Calu3 (cell line): ENCODE results near the gene GALK1. TPM values are rescaled to one million over a fixed set of nuclear protein-coding genes. Genes with fewer than 3 reads are reported as not detected.

Experiments
- BruUV-seq: library from RNA; stranded (reverse); fragments of 400-500 nt; replicated peaks from 2 replicates; lab custom pipeline; 2021; lab: Mats Ljungman, UMichigan
- CTCF ChIA-PET: fragments of 300-600 bp; sonication (Branson Sonifier 250); formaldehyde crosslinking; loops from one replicate; lab custom pipeline; 2022; ENCODE audit warnings: antibody characterized with exemption; lab: Charles Lee
- DNase-seq: peaks from one replicate; pipeline ENCODE4 v3.0.0; 2022
- H3K27ac Mint-ChIP-seq: one replicate; pipeline ENCODE4 v1.8.0; 2022; ENCODE audit warnings: mixed read lengths; ENCODE audit not compliant: unreplicated experiment
- H3K27me3 Mint-ChIP-seq: one replicate; pipeline ENCODE4 v1.8.0; 2022; ENCODE audit warnings: mixed read lengths; ENCODE audit not compliant: unreplicated experiment
- H3K36me3 Mint-ChIP-seq: one replicate; pipeline ENCODE4 v1.8.0; 2022; ENCODE audit warnings: mild to moderate bottlenecking, moderate library complexity, mixed read lengths; ENCODE audit not compliant: insufficient read depth, unreplicated experiment
- H3K4me1 Mint-ChIP-seq: one replicate; pipeline ENCODE4 v1.8.0; 2022; ENCODE audit warnings: mild to moderate bottlenecking, low read depth, mixed read lengths; ENCODE audit not compliant: unreplicated experiment
- H3K4me3 Mint-ChIP-seq: one replicate; pipeline ENCODE4 v1.8.0; 2022; ENCODE audit warnings: mild to moderate bottlenecking, low read depth, moderate library complexity, mixed read lengths; ENCODE audit not compliant: unreplicated experiment
- H3K9me3 Mint-ChIP-seq: one replicate; pipeline ENCODE4 v1.8.0; 2022; ENCODE audit warnings: low read depth, mixed read lengths; ENCODE audit not compliant: unreplicated experiment
- intact Hi-C: fragments of 100-400 bp; cut with micrococcal nuclease; formaldehyde crosslinking; loops from one replicate; pipeline ENCODE4 v1.10.0; 2022; ENCODE audit not compliant: unreplicated experiment
- total RNA-seq: library from RNA; stranded (reverse); gene quantifications from 2 replicates; pipeline ENCODE4 v1.2.3, GENCODE V29; 2022
- TF ChIP-seq, protein P1 (sequence below): fragments of 200-600 bp; IDR thresholded peaks from one replicate; pipeline ENCODE4 v1.8.0; 2022; ENCODE audit warnings: antibody characterized with exemption; ENCODE audit not compliant: unreplicated experiment

Gene GALK1
- total RNA-seq, 1 experiment from 2014 or later: 20.4 TPM

DNA sequence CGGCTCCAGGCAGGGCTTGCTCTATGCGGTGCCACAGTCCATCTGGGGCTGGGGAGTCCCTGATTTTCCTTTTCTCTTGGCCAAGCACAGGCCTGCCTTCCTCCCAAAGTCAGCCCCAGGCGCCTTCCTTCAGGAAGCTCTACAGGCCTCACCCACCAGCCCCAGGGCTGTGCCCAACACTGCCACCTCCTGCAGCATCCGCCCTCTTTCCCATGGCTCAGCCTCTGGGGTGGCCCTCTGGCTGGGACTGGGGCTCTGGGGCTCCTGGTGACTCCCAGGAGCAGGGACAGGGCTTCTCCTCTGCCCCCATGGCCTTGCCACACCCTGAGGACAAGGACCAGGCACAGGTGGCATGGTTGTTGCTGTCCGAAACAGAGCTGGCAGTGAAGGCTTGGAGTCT, 42.9 kb downstream of the GALK1 start:
- CTCF ChIA-PET: interaction anchor here (1.1 to 3.0 kb wide), 5 partner anchors 16 to 88 kb away, joined by 3 to 17 read pairs (median 13); partner anchors contain the start of gene SMIM5

DNA sequence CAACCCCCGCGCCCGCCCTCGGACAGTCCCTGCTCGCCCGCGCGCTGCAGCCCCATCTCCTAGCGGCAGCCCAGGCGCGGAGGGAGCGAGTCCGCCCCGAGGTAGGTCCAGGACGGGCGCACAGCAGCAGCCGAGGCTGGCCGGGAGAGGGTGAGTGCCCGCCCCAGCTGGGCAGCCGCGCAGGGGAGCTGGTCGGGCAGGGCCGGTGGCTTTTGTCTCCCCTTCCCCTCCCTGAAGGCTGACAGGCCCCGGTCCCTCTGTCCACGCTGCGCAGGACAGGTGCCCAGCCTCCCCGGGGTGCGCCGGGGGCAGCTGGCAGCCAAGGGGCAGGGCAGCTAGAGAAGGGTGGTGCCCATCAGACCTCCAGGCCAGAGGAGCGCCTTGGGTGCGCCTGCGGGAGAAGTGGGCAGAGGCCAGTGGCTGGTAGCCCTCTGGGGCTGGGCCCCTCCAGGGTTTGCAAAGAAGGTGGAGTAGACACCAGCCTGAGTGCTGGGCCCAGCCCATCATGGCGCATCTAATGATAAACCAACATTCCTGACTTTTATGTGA, 43.5 kb downstream of the GALK1 start:
- peak overlapping the region; percentile 99 for H3K4me3 Mint-ChIP-seq
- CTCF ChIA-PET: interaction anchor here (0.6 to 3.0 kb wide), 10 partner anchors 15 to 88 kb away, joined by 3 to 17 read pairs (median 6); partner anchors contain the start of gene SMIM5
- peaks cover 23% of the 10 kb centered on the region for H3K4me1 Mint-ChIP-seq
- peak overlapping the region; percentile 93 for H3K27ac Mint-ChIP-seq
- DNase-seq: no peak
- intact Hi-C loops: loop anchor here (5.0 kb wide), 1 partner anchor 44 kb away; no protein-coding TSS in a partner anchor
- peaks cover 53% of the 10 kb centered on the region for H3K36me3 Mint-ChIP-seq
- TF ChIP-seq, protein P1, sequence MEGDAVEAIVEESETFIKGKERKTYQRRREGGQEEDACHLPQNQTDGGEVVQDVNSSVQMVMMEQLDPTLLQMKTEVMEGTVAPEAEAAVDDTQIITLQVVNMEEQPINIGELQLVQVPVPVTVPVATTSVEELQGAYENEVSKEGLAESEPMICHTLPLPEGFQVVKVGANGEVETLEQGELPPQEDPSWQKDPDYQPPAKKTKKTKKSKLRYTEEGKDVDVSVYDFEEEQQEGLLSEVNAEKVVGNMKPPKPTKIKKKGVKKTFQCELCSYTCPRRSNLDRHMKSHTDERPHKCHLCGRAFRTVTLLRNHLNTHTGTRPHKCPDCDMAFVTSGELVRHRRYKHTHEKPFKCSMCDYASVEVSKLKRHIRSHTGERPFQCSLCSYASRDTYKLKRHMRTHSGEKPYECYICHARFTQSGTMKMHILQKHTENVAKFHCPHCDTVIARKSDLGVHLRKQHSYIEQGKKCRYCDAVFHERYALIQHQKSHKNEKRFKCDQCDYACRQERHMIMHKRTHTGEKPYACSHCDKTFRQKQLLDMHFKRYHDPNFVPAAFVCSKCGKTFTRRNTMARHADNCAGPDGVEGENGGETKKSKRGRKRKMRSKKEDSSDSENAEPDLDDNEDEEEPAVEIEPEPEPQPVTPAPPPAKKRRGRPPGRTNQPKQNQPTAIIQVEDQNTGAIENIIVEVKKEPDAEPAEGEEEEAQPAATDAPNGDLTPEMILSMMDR: no peak
- TSS peak; percentile 58 for BruUV-seq
- H3K27me3 Mint-ChIP-seq: no peaks in the 10 kb centered on the region
- no peaks in the 10 kb centered on the region for H3K9me3 Mint-ChIP-seq

More for the DNA sequence above, 42.9 kb downstream of the GALK1 start:
- TF ChIP-seq, protein P1: no peak
- peaks cover 23% of the 10 kb centered on the region for H3K4me1 Mint-ChIP-seq
- no peaks in the 10 kb centered on the region for H3K9me3 Mint-ChIP-seq
- H3K27ac Mint-ChIP-seq: peak overlapping the region; percentile 93
- peak; percentile 70 for DNase-seq
- H3K27me3 Mint-ChIP-seq: no peaks in the 10 kb centered on the region
- H3K4me3 Mint-ChIP-seq: peak overlapping the region; percentile 99
- H3K36me3 Mint-ChIP-seq: peaks cover 59% of the 10 kb centered on the region
- intact Hi-C loops: loop anchor here (5.0 kb wide), 1 partner anchor 45 kb away; no protein-coding TSS in a partner anchor
- no TSS peak for BruUV-seq

DNA sequence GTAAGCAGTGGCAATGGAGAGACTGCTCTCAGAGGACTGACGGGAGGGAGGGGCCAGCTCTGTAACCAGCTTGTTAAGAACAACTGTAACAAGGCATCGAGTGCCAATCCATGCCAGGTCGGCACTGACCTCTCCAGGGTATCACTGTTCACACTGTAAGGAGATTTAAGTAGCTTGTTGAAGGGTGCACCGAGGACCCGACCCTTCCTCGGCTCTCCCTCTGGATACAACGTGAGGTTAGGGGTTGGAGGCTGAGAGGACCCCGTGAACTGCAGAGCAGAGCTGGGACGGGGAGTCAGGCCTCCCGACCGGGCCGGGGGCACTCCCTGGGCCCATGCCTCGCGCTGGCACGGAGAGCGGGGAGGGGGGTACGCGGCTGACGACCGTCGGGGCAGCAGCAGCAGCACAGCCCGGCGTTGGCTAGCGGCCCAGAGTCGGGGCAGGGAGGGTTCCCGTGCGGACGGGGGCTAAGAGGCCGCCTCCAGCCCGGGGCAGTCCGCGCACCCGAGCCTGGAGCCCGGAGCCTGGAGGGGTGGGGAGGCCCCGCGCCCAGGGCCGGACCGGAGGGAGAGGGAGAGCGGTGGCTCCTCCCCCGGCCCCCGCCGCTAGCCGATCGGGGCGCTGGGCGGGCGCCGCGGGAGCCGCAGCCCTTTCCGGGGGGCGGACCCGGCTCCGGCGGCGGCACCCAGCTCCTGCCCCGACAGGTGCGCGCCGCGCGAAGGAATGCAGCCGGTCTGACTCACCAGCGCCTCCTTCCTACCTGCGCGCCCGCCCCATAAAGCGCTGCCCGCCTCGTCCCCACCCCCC, 44.1 kb downstream of the GALK1 start, which contains the start of gene ITGB4:
Gene ITGB4, plus strand, starts transcription at position 804 of the 807 bp plus-strand sequence. CDS start 3,245 bp downstream, outside the sequence.
- Mint-ChIP-seq H3K4me1 (peaks cover 23% of the 10 kb centered on the region), H3K27ac (peak within 1 kb of the TSS; percentile 93), H3K4me3 (peak within 1 kb of the TSS; percentile 99), H3K27me3 (no peaks in the 10 kb centered on the region), H3K36me3 (peaks cover 47% of the 10 kb centered on the region), H3K9me3 (no peaks in the 10 kb centered on the region)
- TF ChIP-seq, protein P1: peak; percentile 14
- peak; percentile 95 for DNase-seq
- TSS peak; percentile 34 for BruUV-seq
- intact Hi-C loops: loop anchor here (5.0 kb wide), 1 partner anchor 44 kb away; no protein-coding TSS in a partner anchor
- CTCF ChIA-PET: interaction anchor here (0.5 to 3.0 kb wide), 10 partner anchors 14 to 59 kb away, joined by 3 to 17 read pairs (median 4); a partner anchor contains a TSS

DNA sequence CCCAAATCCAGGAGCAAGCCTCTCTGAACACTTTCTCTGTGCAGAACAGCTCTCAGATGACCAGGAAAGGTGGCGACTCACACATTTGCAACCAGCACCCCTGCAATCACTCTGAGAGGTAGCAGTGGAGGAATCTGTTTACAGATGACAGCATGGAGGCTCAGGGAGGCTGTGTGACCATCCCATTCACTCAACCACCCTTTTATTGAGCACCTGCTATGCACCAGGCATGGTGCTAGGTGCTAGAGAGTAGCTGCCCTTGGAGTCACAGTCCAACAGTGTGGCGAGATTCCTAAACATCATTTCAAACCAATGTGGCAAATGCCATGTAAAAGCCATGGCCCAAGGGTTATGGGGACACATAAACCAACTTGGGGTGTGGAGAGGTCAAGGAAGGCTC, 45.3 kb downstream of the GALK1 start:
- Mint-ChIP-seq H3K4me3 (peak overlapping the region; percentile 99), H3K4me1 (peaks cover 23% of the 10 kb centered on the region), H3K36me3 (peaks cover 36% of the 10 kb centered on the region), H3K27ac (no peak overlapping the region), H3K9me3 (no peaks in the 10 kb centered on the region), H3K27me3 (no peaks in the 10 kb centered on the region)
- no TSS peak for BruUV-seq
- DNase-seq: no peak
- TF ChIP-seq, protein P1: no peak
- intact Hi-C loops: loop anchor here (5.0 kb wide), 1 partner anchor 42 kb away; no protein-coding TSS in a partner anchor
- CTCF ChIA-PET: interaction anchor here (1.4 to 3.0 kb wide), 3 partner anchors 13 to 45 kb away, joined by 3 to 14 read pairs (median 6); no protein-coding TSS in a partner anchor
